ENCODE measurements around the gene TOR3A. TPM values are rescaled to one million over a fixed set of nuclear protein-coding genes. Genes with fewer than 3 reads are reported as not detected.
"Not testable (repeated sequence)": the region's sequence is repeated elsewhere in the genome, so short reads cannot be mapped to it uniquely, and the experiment has no call there.

Gene TOR3A
- total RNA-seq, 1 donor from 2014 or later: 14.5 TPM

- Histone ChIP-seq H3K4me3 (ENCODE audit: insufficient read depth, low read depth, low read length) (peak overlapping the region; percentile 13), H2AFZ (ENCODE audit: low read depth, low read length) (no peak overlapping the region), H3K9ac (ENCODE audit: low read length) (peak overlapping the region; percentile 5), H3K36me3 (ENCODE audit: insufficient read depth, low read length) (peaks cover 17% of the 10 kb centered on the region), H3K9me3 (ENCODE audit: insufficient read depth, low read depth, low read length) (no peaks in the 10 kb centered on the region), H3K4me2 (ENCODE audit: low read length) (peak overlapping the region; percentile 62), H3K27me3 (ENCODE audit: insufficient read depth, low read length) (no peaks in the 10 kb centered on the region), H3K79me2 (ENCODE audit: insufficient read depth, low read length) (peaks cover 86% of the 10 kb centered on the region), H3K27ac (ENCODE audit: low read depth, low read length) (no peak overlapping the region), H3K4me1 (ENCODE audit: insufficient read depth, low read length) (peaks cover 9% of the 10 kb centered on the region), H4K20me1 (ENCODE audit: insufficient read depth, low read length) (peaks cover 63% of the 10 kb centered on the region)
- Mint-ChIP-seq H3K27ac (ENCODE audit: unreplicated experiment) (peak overlapping the region; percentile 26), H3K36me3 (ENCODE audit: low read depth, unreplicated experiment) (peaks cover 16% of the 10 kb centered on the region), H3K4me1 (ENCODE audit: low read depth, unreplicated experiment) (peaks cover 24% of the 10 kb centered on the region), H3K9me3 (ENCODE audit: unreplicated experiment) (no peaks in the 10 kb centered on the region), H3K4me3 (ENCODE audit: unreplicated experiment) (peak overlapping the region; percentile 29), H3K27me3 (ENCODE audit: low read depth, unreplicated experiment) (no peaks in the 10 kb centered on the region)
- no peak for FAIRE-seq
- TF ChIP-seq EZH2 (IDR thresholded peaks at IDR 0.05; ENCODE audit: insufficient read depth, low read length): no peak
- DNase-seq (ENCODE audit: low read depth): no peak
Observed at GRCh38 chr1:179137617-179138255, 55.9 kb downstream of the TOR3A start.

GRCh38 chr1:179138755-179139154, 56.9 kb downstream of the TOR3A start:
- peaks cover 16% of the 10 kb centered on the region for H3K36me3 Mint-ChIP-seq (ENCODE audit: low read depth, unreplicated experiment)
- not testable (repeated sequence) for H3K4me3 ChIP-seq (ENCODE audit: insufficient read depth, low read depth, low read length); DNase-seq (ENCODE audit: low read depth); H3K9me3 ChIP-seq (ENCODE audit: insufficient read depth, low read depth, low read length); H3K27me3 Mint-ChIP-seq (ENCODE audit: low read depth, unreplicated experiment); H3K9ac ChIP-seq (ENCODE audit: low read length); H3K27ac Mint-ChIP-seq (ENCODE audit: unreplicated experiment); H3K27ac ChIP-seq (ENCODE audit: low read depth, low read length); H3K9me3 Mint-ChIP-seq (ENCODE audit: unreplicated experiment); H3K27me3 ChIP-seq (ENCODE audit: insufficient read depth, low read length); H2AFZ ChIP-seq (ENCODE audit: low read depth, low read length); FAIRE-seq
- Histone ChIP-seq H4K20me1 (ENCODE audit: insufficient read depth, low read length) (peaks cover 55% of the 10 kb centered on the region), H3K36me3 (ENCODE audit: insufficient read depth, low read length) (peaks cover 12% of the 10 kb centered on the region), H3K4me2 (ENCODE audit: low read length) (peak overlapping the region; percentile 62), H3K79me2 (ENCODE audit: insufficient read depth, low read length) (peaks cover 77% of the 10 kb centered on the region), H3K4me1 (ENCODE audit: insufficient read depth, low read length) (peaks cover 10% of the 10 kb centered on the region)
- peak overlapping the region; percentile 50 for H3K4me3 Mint-ChIP-seq (ENCODE audit: unreplicated experiment)
- H3K4me1 Mint-ChIP-seq (ENCODE audit: low read depth, unreplicated experiment): peaks cover 24% of the 10 kb centered on the region

GRCh38 chr1:179141592-179142251, 59.9 kb downstream of the TOR3A start:
- no peak overlapping the region for H2AFZ ChIP-seq (ENCODE audit: low read depth, low read length)
- H3K27me3 ChIP-seq (ENCODE audit: insufficient read depth, low read length): no peaks in the 10 kb centered on the region
- Mint-ChIP-seq H3K4me1 (ENCODE audit: low read depth, unreplicated experiment) (peaks cover 31% of the 10 kb centered on the region), H3K4me3 (ENCODE audit: unreplicated experiment) (peak overlapping the region; percentile 92), H3K9me3 (ENCODE audit: unreplicated experiment) (no peaks in the 10 kb centered on the region), H3K36me3 (ENCODE audit: low read depth, unreplicated experiment) (peaks cover 14% of the 10 kb centered on the region), H3K27ac (ENCODE audit: unreplicated experiment) (peak overlapping the region; percentile 98), H3K27me3 (ENCODE audit: low read depth, unreplicated experiment) (no peaks in the 10 kb centered on the region)
- DNase-seq (ENCODE audit: low read depth): peak; percentile 85
- peak overlapping the region; percentile 88 for H3K4me3 ChIP-seq (ENCODE audit: insufficient read depth, low read depth, low read length)
- peak overlapping the region; percentile 95 for H3K9ac ChIP-seq (ENCODE audit: low read length)
- peak overlapping the region; percentile 98 for H3K27ac ChIP-seq (ENCODE audit: low read depth, low read length)
- H3K4me1 ChIP-seq (ENCODE audit: insufficient read depth, low read length): peaks cover 17% of the 10 kb centered on the region
- peak overlapping the region; percentile 90 for H3K4me2 ChIP-seq (ENCODE audit: low read length)
- peak; percentile 9 for FAIRE-seq
- TF ChIP-seq CTCF (IDR thresholded peaks at IDR 0.05; ENCODE audit: insufficient read depth, low read depth, low read length): no peak
- no peak for TF ChIP-seq EZH2 (IDR thresholded peaks at IDR 0.05; ENCODE audit: insufficient read depth, low read length)
- H3K9me3 ChIP-seq (ENCODE audit: insufficient read depth, low read depth, low read length): no peaks in the 10 kb centered on the region
- H3K36me3 ChIP-seq (ENCODE audit: insufficient read depth, low read length): peaks cover 8% of the 10 kb centered on the region
- peaks cover 49% of the 10 kb centered on the region for H4K20me1 ChIP-seq (ENCODE audit: insufficient read depth, low read length)
- peaks cover 84% of the 10 kb centered on the region for H3K79me2 ChIP-seq (ENCODE audit: insufficient read depth, low read length)
